ENCODE data around the gene TUBG1.

- TF ChIP-seq ZNF274 (IDR thresholded peaks at IDR 0.05; ENCODE audit: low read depth, low read length) (no peak), CEBPB (IDR thresholded peaks at IDR 0.05; ENCODE audit: low read depth) (no peak), POLR2A (IDR thresholded peaks at IDR 0.05; ENCODE audit: borderline replicate concordance, extremely low read depth, insufficient read depth, insufficient read length) (no peak), RAD21 (IDR thresholded peaks at IDR 0.05; ENCODE audit: low read depth) (no peak)
- TF ChIP-seq, protein P1, sequence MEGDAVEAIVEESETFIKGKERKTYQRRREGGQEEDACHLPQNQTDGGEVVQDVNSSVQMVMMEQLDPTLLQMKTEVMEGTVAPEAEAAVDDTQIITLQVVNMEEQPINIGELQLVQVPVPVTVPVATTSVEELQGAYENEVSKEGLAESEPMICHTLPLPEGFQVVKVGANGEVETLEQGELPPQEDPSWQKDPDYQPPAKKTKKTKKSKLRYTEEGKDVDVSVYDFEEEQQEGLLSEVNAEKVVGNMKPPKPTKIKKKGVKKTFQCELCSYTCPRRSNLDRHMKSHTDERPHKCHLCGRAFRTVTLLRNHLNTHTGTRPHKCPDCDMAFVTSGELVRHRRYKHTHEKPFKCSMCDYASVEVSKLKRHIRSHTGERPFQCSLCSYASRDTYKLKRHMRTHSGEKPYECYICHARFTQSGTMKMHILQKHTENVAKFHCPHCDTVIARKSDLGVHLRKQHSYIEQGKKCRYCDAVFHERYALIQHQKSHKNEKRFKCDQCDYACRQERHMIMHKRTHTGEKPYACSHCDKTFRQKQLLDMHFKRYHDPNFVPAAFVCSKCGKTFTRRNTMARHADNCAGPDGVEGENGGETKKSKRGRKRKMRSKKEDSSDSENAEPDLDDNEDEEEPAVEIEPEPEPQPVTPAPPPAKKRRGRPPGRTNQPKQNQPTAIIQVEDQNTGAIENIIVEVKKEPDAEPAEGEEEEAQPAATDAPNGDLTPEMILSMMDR (IDR thresholded peaks at IDR 0.05 in 2 of 3, conservative IDR thresholded peaks at IDR 0.05 in 1 of 3; ENCODE audit: borderline replicate concordance in 1 of 3, insufficient read depth in 1 of 3, low read depth in 2 of 3, low read length in 2 of 3) = no peak
These were observed 24.6 kb upstream of the TUBG1 start for GRCh38 chr17:42584880-42585279.
